Loucy (cell line): ENCODE measurements around the gene TIE1.

Source experiments
- H2AFZ ChIP-seq: fragments of 200-600 bp; sonication (generic); 2 replicates; pipeline ENCODE4 v1.6.0; 2016; ENCODE audit warnings: antibody characterized with exemption, mild to moderate bottlenecking, low read length, moderate library complexity
- H3F3A ChIP-seq: fragments of 200-600 bp; 2 replicates; pipeline ENCODE4 v1.6.0; 2016; ENCODE audit warnings: antibody characterized with exemption, low read depth, mild to moderate bottlenecking
- H3K27me3 ChIP-seq: fragments of 200-600 bp; sonication (generic); 2 replicates; pipeline ENCODE4 v1.6.1; 2014; ENCODE audit warnings: low read length, mild to moderate bottlenecking; ENCODE audit not compliant: insufficient read depth, poor library complexity, severe bottlenecking
- H3K36me3 ChIP-seq: fragments of 200-600 bp; sonication (generic); 2 replicates; pipeline ENCODE4 v1.6.1; 2016; ENCODE audit warnings: low read length; ENCODE audit not compliant: insufficient read depth
- H3K4me1 ChIP-seq: fragments of 200-600 bp; sonication (generic); 2 replicates; pipeline ENCODE4 v1.5.1; 2014; ENCODE audit warnings: low read length, mild to moderate bottlenecking; ENCODE audit not compliant: insufficient read depth, poor library complexity, severe bottlenecking
- H3K4me2 ChIP-seq: fragments of 200-600 bp; sonication (generic); 2 replicates; pipeline ENCODE4 v1.6.0; 2014; ENCODE audit warnings: antibody characterized with exemption, low read length, low read depth, mild to moderate bottlenecking; ENCODE audit not compliant: poor library complexity, severe bottlenecking
- H3K4me3 ChIP-seq: fragments of 200-600 bp; sonication (generic); 2 replicates; pipeline ENCODE4 v1.5.1; 2014; ENCODE audit warnings: low read length, mild to moderate bottlenecking, mixed read lengths; ENCODE audit not compliant: poor library complexity, severe bottlenecking
- H3K79me2 ChIP-seq: fragments of 200-600 bp; sonication (generic); 2 replicates; pipeline ENCODE4 v1.6.1; 2014; ENCODE audit warnings: low read length; ENCODE audit not compliant: insufficient read depth
- H3K9ac ChIP-seq: fragments of 200-600 bp; sonication (generic); 2 replicates; pipeline ENCODE4 v1.6.0; 2014; ENCODE audit warnings: mild to moderate bottlenecking, low read depth, low read length, moderate library complexity; ENCODE audit not compliant: poor library complexity, severe bottlenecking
- H3K9me2 ChIP-seq: fragments of 200-600 bp; sonication (generic); replicated peaks from 2 replicates; pipeline ENCODE4 v1.6.1; 2016; ENCODE audit warnings: low read depth, low read length, mixed read lengths
- H3K9me3 ChIP-seq: fragments of 200-600 bp; sonication (generic); 2 replicates; pipeline ENCODE4 v1.6.1; 2014; ENCODE audit warnings: mild to moderate bottlenecking, antibody characterized with exemption, low read length, low read depth; ENCODE audit not compliant: insufficient read depth
- H4K20me1 ChIP-seq: fragments of 200-600 bp; sonication (generic); 2 replicates; pipeline ENCODE4 v1.6.0; 2014; ENCODE audit warnings: antibody characterized with exemption, low read length, mild to moderate bottlenecking; ENCODE audit not compliant: insufficient read depth, poor library complexity, severe bottlenecking
- CTCF ChIP-seq: fragments of 200-600 bp; sonication (generic); conservative IDR thresholded peaks from 2 replicates; pipeline ENCODE4 v1.5.1; 2014; ENCODE audit warnings: mild to moderate bottlenecking, antibody characterized with exemption, low read length
- EZH2phosphoT487 ChIP-seq: fragments of 200-600 bp; IDR thresholded peaks from 2 replicates; pipeline ENCODE4 v1.6.1; 2018; ENCODE audit warnings: antibody characterized with exemption, mild to moderate bottlenecking, moderate library complexity, borderline replicate concordance

TIE1 gene

GRCh38 chr1:43348809-43349593, 48.2 kb downstream of the TIE1 start:
- Histone ChIP-seq H3K27me3 (no peaks in the 10 kb centered on the region), H3K9me2 (no peaks in the 10 kb centered on the region), H3K9ac (no peak overlapping the region), H3K36me3 (no peaks in the 10 kb centered on the region), H3K4me3 (no peak overlapping the region), H4K20me1 (no peaks in the 10 kb centered on the region), H3K79me2 (no peaks in the 10 kb centered on the region), H3K9me3 (no peaks in the 10 kb centered on the region), H3F3A (no peaks in the 10 kb centered on the region), H3K4me1 (no peaks in the 10 kb centered on the region), H3K4me2 (no peak overlapping the region), H2AFZ (no peak overlapping the region)
- TF ChIP-seq EZH2phosphoT487: no peak
- TF ChIP-seq CTCF: no peak

GRCh38 chr1:43349594-43350306, 49.0 kb downstream of the TIE1 start:
- Histone ChIP-seq H4K20me1 (no peaks in the 10 kb centered on the region), H3K4me1 (no peaks in the 10 kb centered on the region), H3K79me2 (no peaks in the 10 kb centered on the region), H2AFZ (no peak overlapping the region), H3K9me3 (no peaks in the 10 kb centered on the region), H3K4me3 (no peak overlapping the region), H3F3A (no peaks in the 10 kb centered on the region), H3K36me3 (no peaks in the 10 kb centered on the region), H3K4me2 (no peak overlapping the region), H3K27me3 (no peaks in the 10 kb centered on the region), H3K9me2 (no peaks in the 10 kb centered on the region), H3K9ac (no peak overlapping the region)
- TF ChIP-seq CTCF (no peak), EZH2phosphoT487 (no peak)

- H3K4me3 ChIP-seq: no peak overlapping the region
- no peaks in the 10 kb centered on the region for H3F3A ChIP-seq
- no peaks in the 10 kb centered on the region for H3K9me2 ChIP-seq
- no peaks in the 10 kb centered on the region for H3K36me3 ChIP-seq
- TF ChIP-seq CTCF (no peak), EZH2phosphoT487 (no peak)
- no peak overlapping the region for H3K4me2 ChIP-seq
- no peaks in the 10 kb centered on the region for H3K79me2 ChIP-seq
- H2AFZ ChIP-seq: no peak overlapping the region
- no peaks in the 10 kb centered on the region for H3K27me3 ChIP-seq
- H3K4me1 ChIP-seq: no peaks in the 10 kb centered on the region
- H3K9me3 ChIP-seq: no peaks in the 10 kb centered on the region
- no peaks in the 10 kb centered on the region for H4K20me1 ChIP-seq
- no peak overlapping the region for H3K9ac ChIP-seq
Measured at GRCh38 chr1:43350976-43351375, 50.2 kb downstream of the TIE1 start.
